SK-N-SH (cell line): ENCODE data around the gene FUT6. TPM values are rescaled to one million over a fixed set of nuclear protein-coding genes. Genes with fewer than 3 reads are reported as not detected.
A peak's percentile ranks its signal among the peaks of the same experiment; 100 is the strongest.

ENCODE experiments used
- CTCF ChIA-PET: fragments of 300-600, 350-600 bp; formaldehyde crosslinking; extraction: SDS; loops from one replicate; lab custom pipeline; 2021; lab: Yijun Ruan, JAX
- POLR2A ChIA-PET: fragments of 350-600 bp; sonication (Branson Sonifier 250); formaldehyde crosslinking; extraction: SDS; loops from one replicate; lab custom pipeline; 2020; ENCODE audit warnings: antibody characterized with exemption, inconsistent platforms; lab: Yijun Ruan, JAX
- DNase-seq: peaks from one replicate; pipeline ENCODE4 v3.0.0; 2012
- H2AFZ ChIP-seq: fragments of 200-600 bp; sonication (generic); 2 replicates; pipeline ENCODE4 v1.8.1; 2016; ENCODE audit warnings: antibody characterized with exemption, mild to moderate bottlenecking, low read depth
- H3F3A ChIP-seq: fragments of 200-600 bp; sonication (generic); replicated peaks from 2 replicates; pipeline ENCODE3; 2016; ENCODE audit warnings: antibody characterized with exemption, mild to moderate bottlenecking; ENCODE audit not compliant: insufficient read depth
- H3K27ac ChIP-seq, 2 experiments: fragments of 200-500 bp in 1 of 2; fragments of 200-600 bp in 1 of 2; sonication (Bioruptor generic) in 1 of 2; sonication (generic), shearing (Covaris generic) in 1 of 2; 2 replicates each; pipeline versions ENCODE4 v1.5.1 to v1.6.1; 2014 to 2016; ENCODE audit warnings: low read depth in 2 of 2, inconsistent platforms in 1 of 2, low read length in 1 of 2, mild to moderate bottlenecking in 1 of 2, mixed read lengths in 1 of 2
- H3K27me3 ChIP-seq: fragments of 200-600 bp; sonication (generic), shearing (Covaris generic); 2 replicates; pipeline ENCODE4 v1.6.1; 2016; ENCODE audit warnings: mixed run types; ENCODE audit not compliant: insufficient read depth
- H3K36me3 ChIP-seq, 2 experiments: fragments of 200-500 bp in 1 of 2; fragments of 200-600 bp in 1 of 2; sonication (Bioruptor generic) in 1 of 2; sonication (generic) in 1 of 2; replicated peaks in 1 of 2; 2 replicates each; pipeline versions ENCODE3 to v1.5.1; 2014 to 2016; ENCODE audit warnings: low read length in 1 of 2, mild to moderate bottlenecking in 1 of 2; ENCODE audit not compliant: insufficient read depth in 2 of 2, control insufficient read depth in 1 of 2
- H3K4me1 ChIP-seq, 2 experiments: fragments of 200-500 bp in 1 of 2; fragments of 200-600 bp in 1 of 2; sonication (Bioruptor generic) in 1 of 2; sonication (generic), shearing (Covaris generic) in 1 of 2; 2 replicates each; pipeline versions ENCODE4 v1.5.1 to v1.6.1; 2014 to 2016; ENCODE audit warnings: low read depth in 1 of 2, low read length in 1 of 2, mixed run types in 1 of 2; ENCODE audit not compliant: insufficient read depth in 2 of 2, control insufficient read depth in 1 of 2
- H3K4me2 ChIP-seq: fragments of 200-600 bp; sonication (generic), shearing (Covaris generic); 2 replicates; pipeline ENCODE4 v1.6.1; 2017; ENCODE audit warnings: mixed run types
- H3K4me3 ChIP-seq, 2 experiments: fragments of 200-500 bp in 1 of 2; fragments of 200-600 bp in 1 of 2; sonication (Bioruptor generic) in 1 of 2; sonication (generic), shearing (Covaris generic) in 1 of 2; 2 replicates each; pipeline versions ENCODE4 v1.5.1 to v1.8.1; 2014 to 2016; ENCODE audit warnings: low read depth in 2 of 2, inconsistent platforms in 1 of 2, low read length in 1 of 2, mild to moderate bottlenecking in 1 of 2, mixed read lengths in 1 of 2, moderate library complexity in 1 of 2
- H3K79me2 ChIP-seq: fragments of 200-600 bp; sonication (generic); 2 replicates; pipeline ENCODE4 v1.8.1; 2017; ENCODE audit warnings: mild to moderate bottlenecking; ENCODE audit not compliant: insufficient read depth
- H3K9ac ChIP-seq: fragments of 200-600 bp; sonication (generic); 2 replicates; pipeline ENCODE4 v1.6.1; 2017; ENCODE audit warnings: mixed run types
- H3K9me2 ChIP-seq: fragments of 200-600 bp; sonication (generic); 2 replicates; pipeline ENCODE4 v1.6.1; 2017; ENCODE audit warnings: mixed run types
- H3K9me3 ChIP-seq: fragments of 200-600 bp; sonication (generic); 2 replicates; pipeline ENCODE4 v1.6.1; 2017; ENCODE audit warnings: mixed run types, mild to moderate bottlenecking, moderate library complexity
- H4K20me1 ChIP-seq: fragments of 200-600 bp; sonication (generic); 2 replicates; pipeline ENCODE4 v1.6.1; 2017; ENCODE audit warnings: mild to moderate bottlenecking, mixed run types; ENCODE audit not compliant: insufficient read depth
- JUND ChIP-seq: IDR thresholded peaks from 2 replicates; pipeline ENCODE4 v1.4.0; 2012
- MXI1 ChIP-seq: IDR thresholded peaks from 2 replicates; pipeline ENCODE4 v1.6.1; 2012; ENCODE audit warnings: mild to moderate bottlenecking, low read depth, low read length, improper control_type of control experiment
- POLR2AphosphoS5 ChIP-seq: IDR thresholded peaks from 2 replicates; pipeline ENCODE4 v1.6.1; 2012; ENCODE audit warnings: low read depth, low read length
- SIN3A ChIP-seq: IDR thresholded peaks from 2 replicates; pipeline ENCODE4 v1.6.1; 2012; ENCODE audit warnings: low read depth, mild to moderate bottlenecking, low read length, moderate library complexity, borderline replicate concordance
- YY1 ChIP-seq: IDR thresholded peaks from 2 replicates; pipeline ENCODE4 v1.4.0; 2012; ENCODE audit warnings: low read depth, mild to moderate bottlenecking
- WGBS: methylation state at CpG from one replicate; pipeline ENCODE4 v1.1.6; 2017; ENCODE audit warnings: low lambda C conversion rate; 5-methylcytosine and 5-hydroxymethylcytosine counted together
- polyA plus RNA-seq, 3 experiments: library from polyadenylated mRNA; depleted of rRNA; stranded (reverse); fragments of >200 nt; gene quantifications; 2 replicates each; pipeline ENCODE4 v1.2.3, GENCODE V29; 2012
- TF ChIP-seq, protein P1 (sequence below): IDR thresholded peaks from 2 replicates; pipeline ENCODE4; 2012
- TF ChIP-seq, protein P2 (sequence below): IDR thresholded peaks from 2 replicates; pipeline ENCODE4 v1.4.0; 2012; ENCODE audit warnings: low read depth
- TF ChIP-seq, protein P3 (sequence below): fragments of 150-350 bp; IDR thresholded peaks from 2 replicates; pipeline ENCODE4 v1.6.1; 2016; ENCODE audit warnings: mild to moderate bottlenecking, low read depth, low read length
- TF ChIP-seq, protein P4 (sequence below): IDR thresholded peaks from 2 replicates; pipeline ENCODE4 v1.4.0; 2012; ENCODE audit warnings: low read depth, borderline replicate concordance
- TF ChIP-seq, protein P5 (sequence below): fragments of 150-350 bp; IDR thresholded peaks from 2 replicates; pipeline ENCODE4 v1.6.1; 2017; ENCODE audit warnings: antibody characterized with exemption, low read length, low read depth, borderline replicate concordance

Gene FUT6
- polyA plus RNA-seq, 1 of the 3 experiments (the other 2 are of a cell fraction): not detected

DNA sequence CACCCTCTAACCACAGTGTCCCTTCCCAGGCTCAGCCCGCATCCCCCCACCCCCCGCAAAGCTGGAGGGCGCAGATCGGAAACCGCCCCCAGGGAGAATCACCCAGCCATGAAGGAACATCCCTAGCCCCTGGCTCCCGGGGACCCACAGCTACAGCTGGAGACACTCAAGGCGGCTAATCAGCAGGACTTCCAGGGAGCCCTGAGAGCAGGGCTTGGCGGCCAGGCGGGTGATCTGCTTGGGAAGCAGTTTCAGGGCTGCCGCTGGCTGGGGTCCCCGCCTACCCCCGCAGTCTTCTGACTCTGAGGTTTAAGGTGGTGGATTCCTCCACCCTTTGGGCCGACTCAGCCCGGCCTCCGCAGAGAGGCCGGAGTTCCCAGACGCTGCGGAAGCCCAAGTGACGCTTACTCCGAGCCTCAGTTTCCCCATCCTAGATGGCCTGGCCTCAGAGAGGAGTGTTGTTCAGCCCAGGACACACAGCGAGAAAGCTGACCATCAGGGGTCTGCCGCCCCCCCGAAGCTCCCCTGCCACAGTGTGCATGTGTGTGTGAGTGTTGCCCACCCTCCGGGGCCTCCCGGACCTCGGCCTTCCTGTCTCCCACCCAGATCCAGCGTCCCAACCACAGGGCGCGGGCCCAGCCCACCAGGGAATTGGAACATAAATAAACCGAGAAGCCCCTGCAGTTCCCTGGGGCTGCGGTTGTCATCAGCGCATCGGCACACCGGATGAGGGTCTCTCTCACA, 9.8 kb downstream of the FUT6 start:
- no peak overlapping the region for H3K4me2 ChIP-seq
- H2AFZ ChIP-seq: no peak overlapping the region
- peaks cover 0 to 28% of the 10 kb centered on the region in 2 experiments; a peak in 1 of 4 replicates for H3K4me1 ChIP-seq
- no peak overlapping the region for H3K9ac ChIP-seq
- no peaks in the 10 kb centered on the region for H3F3A ChIP-seq
- CTCF ChIA-PET: interaction anchor here (1.0 to 3.6 kb wide), 5 partner anchors 22 to 193 kb away, joined by 3 to 31 read pairs (median 7); partner anchors contain the start of gene NRTN
- no peaks in the 10 kb centered on the region; the same call in 1 of the 2 replicates for H3K27me3 ChIP-seq
- peak overlapping the region in 1 of 2 experiments; percentile 15; a peak in 1 of 4 replicates for H3K4me3 ChIP-seq
- peak overlapping the region in 1 of 2 experiments; percentile 96; a peak in 2 of 4 replicates for H3K27ac ChIP-seq
- no peaks in the 10 kb centered on the region for H3K79me2 ChIP-seq
- H3K9me2 ChIP-seq: no peaks in the 10 kb centered on the region
- no peaks in the 10 kb centered on the region for H4K20me1 ChIP-seq
- no peaks in the 10 kb centered on the region for H3K9me3 ChIP-seq
- 66% methylated on average over 11 of the region's 34 CpGs for WGBS
- TF ChIP-seq YY1 (no peak), SIN3A (no peak), JUND (no peak), POLR2AphosphoS5 (no peak), MXI1 (no peak)
- TF ChIP-seq, protein P1, sequence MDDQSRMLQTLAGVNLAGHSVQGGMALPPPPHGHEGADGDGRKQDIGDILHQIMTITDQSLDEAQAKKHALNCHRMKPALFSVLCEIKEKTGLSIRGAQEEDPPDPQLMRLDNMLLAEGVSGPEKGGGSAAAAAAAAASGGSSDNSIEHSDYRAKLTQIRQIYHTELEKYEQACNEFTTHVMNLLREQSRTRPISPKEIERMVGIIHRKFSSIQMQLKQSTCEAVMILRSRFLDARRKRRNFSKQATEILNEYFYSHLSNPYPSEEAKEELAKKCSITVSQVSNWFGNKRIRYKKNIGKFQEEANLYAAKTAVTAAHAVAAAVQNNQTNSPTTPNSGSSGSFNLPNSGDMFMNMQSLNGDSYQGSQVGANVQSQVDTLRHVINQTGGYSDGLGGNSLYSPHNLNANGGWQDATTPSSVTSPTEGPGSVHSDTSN: no peak
- TF ChIP-seq, protein P2, sequence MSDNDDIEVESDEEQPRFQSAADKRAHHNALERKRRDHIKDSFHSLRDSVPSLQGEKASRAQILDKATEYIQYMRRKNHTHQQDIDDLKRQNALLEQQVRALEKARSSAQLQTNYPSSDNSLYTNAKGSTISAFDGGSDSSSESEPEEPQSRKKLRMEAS: no peak
- TF ChIP-seq, protein P3, sequence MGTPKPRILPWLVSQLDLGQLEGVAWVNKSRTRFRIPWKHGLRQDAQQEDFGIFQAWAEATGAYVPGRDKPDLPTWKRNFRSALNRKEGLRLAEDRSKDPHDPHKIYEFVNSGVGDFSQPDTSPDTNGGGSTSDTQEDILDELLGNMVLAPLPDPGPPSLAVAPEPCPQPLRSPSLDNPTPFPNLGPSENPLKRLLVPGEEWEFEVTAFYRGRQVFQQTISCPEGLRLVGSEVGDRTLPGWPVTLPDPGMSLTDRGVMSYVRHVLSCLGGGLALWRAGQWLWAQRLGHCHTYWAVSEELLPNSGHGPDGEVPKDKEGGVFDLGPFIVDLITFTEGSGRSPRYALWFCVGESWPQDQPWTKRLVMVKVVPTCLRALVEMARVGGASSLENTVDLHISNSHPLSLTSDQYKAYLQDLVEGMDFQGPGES: no peak
- TF ChIP-seq, protein P4, sequence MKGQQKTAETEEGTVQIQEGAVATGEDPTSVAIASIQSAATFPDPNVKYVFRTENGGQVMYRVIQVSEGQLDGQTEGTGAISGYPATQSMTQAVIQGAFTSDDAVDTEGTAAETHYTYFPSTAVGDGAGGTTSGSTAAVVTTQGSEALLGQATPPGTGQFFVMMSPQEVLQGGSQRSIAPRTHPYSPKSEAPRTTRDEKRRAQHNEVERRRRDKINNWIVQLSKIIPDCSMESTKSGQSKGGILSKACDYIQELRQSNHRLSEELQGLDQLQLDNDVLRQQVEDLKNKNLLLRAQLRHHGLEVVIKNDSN: no peak
- TF ChIP-seq, protein P5, sequence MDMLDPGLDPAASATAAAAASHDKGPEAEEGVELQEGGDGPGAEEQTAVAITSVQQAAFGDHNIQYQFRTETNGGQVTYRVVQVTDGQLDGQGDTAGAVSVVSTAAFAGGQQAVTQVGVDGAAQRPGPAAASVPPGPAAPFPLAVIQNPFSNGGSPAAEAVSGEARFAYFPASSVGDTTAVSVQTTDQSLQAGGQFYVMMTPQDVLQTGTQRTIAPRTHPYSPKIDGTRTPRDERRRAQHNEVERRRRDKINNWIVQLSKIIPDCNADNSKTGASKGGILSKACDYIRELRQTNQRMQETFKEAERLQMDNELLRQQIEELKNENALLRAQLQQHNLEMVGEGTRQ: no peak
- TF ChIP-seq, all 33 proteins: peak for 0
- DNase-seq: no peak
- no peaks in the 10 kb centered on the region for H3K36me3 ChIP-seq
- POLR2A ChIA-PET: interaction anchor here (0.6 to 2.8 kb wide), 8 partner anchors 11 to 404 kb away, joined by 3 to 15 read pairs (median 4); partner anchors contain the start of genes NDUFA11, NRTN and RANBP3
